Measurements from ENCODE around the gene IKZF4.
"Not testable (repeated sequence)": the region's sequence is repeated elsewhere in the genome, so short reads cannot be mapped to it uniquely, and the experiment has no call there.

GRCh38 chr12:56077966-56078365, 57.1 kb downstream of the IKZF4 start:
- not testable (repeated sequence) for TF ChIP-seq CTCF (IDR thresholded peaks at IDR 0.05); JUN (CRISPR knock-in tag; IDR thresholded peaks at IDR 0.05); ZNF396 (CRISPR knock-in tag; IDR thresholded peaks at IDR 0.05; ENCODE audit: borderline replicate concordance); USF2 (CRISPR knock-in tag; IDR thresholded peaks at IDR 0.05); CREB1 (CRISPR knock-in tag; IDR thresholded peaks at IDR 0.05); E2F5 (CRISPR knock-in tag; IDR thresholded peaks at IDR 0.05); FOXP1 (CRISPR knock-in tag; IDR thresholded peaks at IDR 0.05; ENCODE audit: borderline replicate concordance); E2F4 (CRISPR knock-in tag; IDR thresholded peaks at IDR 0.05; ENCODE audit: borderline replicate concordance, low read depth)

Data from WTC11 (cell line).